NCI-H2227 treated with DMSO at 0.1 percent for 48 hours (cell line): ENCODE measurements around the gene TRIM28.
"Not testable (repeated sequence)": the region's sequence is repeated elsewhere in the genome, so short reads cannot be mapped to it uniquely, and the experiment has no call there.

Experiments
- DNase-seq: peaks from one replicate; lab custom pipeline; 2025; lab: John Stamatoyannopoulos, UW

TRIM28 gene

GRCh38 chr19:58561373-58562121 is 17.7 kb downstream of the TRIM28 start:
- no peak for DNase-seq

GRCh38 chr19:58562122-58563033 is 18.5 kb downstream of the TRIM28 start:
- no peak for DNase-seq

GRCh38 chr19:58563034-58563573 is 19.2 kb downstream of the TRIM28 start:
- DNase-seq, result no peak

GRCh38 chr19:58563823-58564222 is 20.0 kb downstream of the TRIM28 start:
- no peak for DNase-seq

- DNase-seq, result no peak
These were observed 23.1 kb downstream of the TRIM28 start for GRCh38 chr19:58566989-58567388.

GRCh38 chr19:58568453-58569130 is 24.7 kb downstream of the TRIM28 start:
- no peak for DNase-seq

GRCh38 chr19:58569191-58569942 is 25.5 kb downstream of the TRIM28 start:
- no peak for DNase-seq

GRCh38 chr19:58569943-58570670 is 26.2 kb downstream of the TRIM28 start:
- no peak for DNase-seq

- DNase-seq, result no peak
These were observed 27.1 kb downstream of the TRIM28 start for GRCh38 chr19:58570770-58571574.

- DNase-seq, result no peak
These were observed 27.7 kb downstream of the TRIM28 start for GRCh38 chr19:58571575-58571947.

- DNase-seq, result no peak
These were observed 28.4 kb downstream of the TRIM28 start for GRCh38 chr19:58572026-58572817.

GRCh38 chr19:58572818-58573657 is 29.2 kb downstream of the TRIM28 start, which contains the start of gene MZF1:
MZF1 (minus strand) TSS chr19:58573335; CDS start chr19:58571389, 1,946 bp downstream.
- DNase-seq, result no peak

GRCh38 chr19:58573658-58574164 is 29.8 kb downstream of the TRIM28 start:
- no peak for DNase-seq

- DNase-seq, result no peak
These were observed 31.5 kb downstream of the TRIM28 start for GRCh38 chr19:58575183-58576041.

- not testable (repeated sequence) for DNase-seq
These were observed 33.7 kb downstream of the TRIM28 start for GRCh38 chr19:58577581-58577980.

- no peak for DNase-seq
These were observed 34.4 kb downstream of the TRIM28 start for GRCh38 chr19:58578012-58578925.
